SKM-1 treated with dmso at 0.1 percent for 144 hours (cell line): ENCODE results near the gene MATN1.

Experiments used
- DNase-seq: peaks from one replicate; lab custom pipeline; 2025; ENCODE audit not compliant: unreplicated experiment; lab: John Stamatoyannopoulos, UW

Gene MATN1

GRCh38 chr1:30757352-30758120 lies 34.2 kb upstream of the MATN1 start, which contains the start of gene LAPTM5:
LAPTM5 (minus strand) TSS chr1:30757774; CDS start chr1:30757745, 29 bp downstream.
- peak; percentile 57 for DNase-seq

GRCh38 chr1:30756545-30757351 lies 33.4 kb upstream of the MATN1 start:
- DNase-seq = peak; percentile 100

- no peak for DNase-seq
Observed at GRCh38 chr1:30756206-30756544, 32.8 kb upstream of the MATN1 start.

GRCh38 chr1:30755746-30756145 lies 32.4 kb upstream of the MATN1 start:
- DNase-seq = no peak

- no peak for DNase-seq
Observed at GRCh38 chr1:30755334-30755733, 31.9 kb upstream of the MATN1 start.

GRCh38 chr1:30754684-30755171 lies 31.3 kb upstream of the MATN1 start:
- peak; percentile 46 for DNase-seq

GRCh38 chr1:30753660-30754123 lies 30.3 kb upstream of the MATN1 start:
- peak; percentile 19 for DNase-seq

- DNase-seq = no peak
Observed at GRCh38 chr1:30753118-30753517, 29.7 kb upstream of the MATN1 start.

- DNase-seq = no peak
Observed at GRCh38 chr1:30752651-30752908, 29.2 kb upstream of the MATN1 start.

GRCh38 chr1:30751830-30752650 lies 28.7 kb upstream of the MATN1 start:
- DNase-seq = no peak

- DNase-seq = no peak
Observed at GRCh38 chr1:30750731-30751291, 27.4 kb upstream of the MATN1 start.

- DNase-seq = no peak
Observed at GRCh38 chr1:30749691-30750583, 26.6 kb upstream of the MATN1 start.

- DNase-seq = no peak
Observed at GRCh38 chr1:30748699-30749401, 25.5 kb upstream of the MATN1 start.

GRCh38 chr1:30748098-30748698 lies 24.8 kb upstream of the MATN1 start:
- DNase-seq = no peak

GRCh38 chr1:30747033-30748008 lies 23.9 kb upstream of the MATN1 start:
- no peak for DNase-seq

- no peak for DNase-seq
Observed at GRCh38 chr1:30746212-30747032, 23.0 kb upstream of the MATN1 start.

GRCh38 chr1:30745834-30746208 lies 22.4 kb upstream of the MATN1 start:
- no peak for DNase-seq
